Activated T-helper 17 cell treated with anti-CD3 and anti-CD28 coated beads, Interleukin-2, amount 50 U/mL, for 72 hours (primary cell): ENCODE data around the gene ACADS. TPM values are rescaled to one million over a fixed set of nuclear protein-coding genes. Genes with fewer than 3 reads are reported as not detected.

Experiments used
- ATAC-seq: fragments of 150-1000 bp; cut with Tn5 transposase; replicated peaks from 2 replicates; pipeline ENCODE4 v1.10.0; 2021; ENCODE audit warnings: mild to moderate bottlenecking, moderate library complexity
- H3K27ac Mint-ChIP-seq: one replicate; pipeline ENCODE4 v1.8.0; 2022; ENCODE audit warnings: mixed read lengths
- H3K27me3 Mint-ChIP-seq: one replicate; pipeline ENCODE4 v1.8.0; 2022; ENCODE audit warnings: mixed read lengths
- H3K36me3 Mint-ChIP-seq: one replicate; pipeline ENCODE4 v1.8.0; 2022; ENCODE audit warnings: low read depth, mild to moderate bottlenecking, mixed read lengths
- H3K4me1 Mint-ChIP-seq: one replicate; pipeline ENCODE4 v1.8.0; 2022; ENCODE audit warnings: mixed read lengths
- H3K4me3 Mint-ChIP-seq: one replicate; pipeline ENCODE4 v1.8.0; 2022; ENCODE audit warnings: mild to moderate bottlenecking, mixed read lengths
- H3K9me3 Mint-ChIP-seq: one replicate; pipeline ENCODE4 v1.8.0; 2022; ENCODE audit warnings: mixed read lengths
- total RNA-seq, 2 donors: library from RNA; stranded (reverse); gene quantifications; one replicate each; pipeline ENCODE4 v1.2.3, GENCODE V29; 2022

The ACADS gene
- total RNA-seq, 2 donors from 2014 or later = 13.2 to 16.2 TPM

GRCh38 chr12:120764816-120765215 lies 39.2 kb downstream of the ACADS start:
- Mint-ChIP-seq H3K9me3 (no peaks in the 10 kb centered on the region), H3K4me1 (peaks cover 5% of the 10 kb centered on the region), H3K27me3 (no peaks in the 10 kb centered on the region), H3K4me3 (no peak overlapping the region), H3K36me3 (peaks cover 94% of the 10 kb centered on the region), H3K27ac (no peak overlapping the region)
- no peak for ATAC-seq

GRCh38 chr12:120766566-120766965 lies 40.9 kb downstream of the ACADS start:
- no peak overlapping the region for H3K27ac Mint-ChIP-seq
- no peak for ATAC-seq
- no peaks in the 10 kb centered on the region for H3K27me3 Mint-ChIP-seq
- peaks cover 96% of the 10 kb centered on the region for H3K36me3 Mint-ChIP-seq
- no peak overlapping the region for H3K4me3 Mint-ChIP-seq
- no peaks in the 10 kb centered on the region for H3K9me3 Mint-ChIP-seq
- H3K4me1 Mint-ChIP-seq = peaks cover 6% of the 10 kb centered on the region

GRCh38 chr12:120767071-120768024 lies 41.7 kb downstream of the ACADS start:
- no peak for ATAC-seq
- H3K9me3 Mint-ChIP-seq = no peaks in the 10 kb centered on the region
- no peak overlapping the region for H3K27ac Mint-ChIP-seq
- peaks cover 6% of the 10 kb centered on the region for H3K4me1 Mint-ChIP-seq
- H3K4me3 Mint-ChIP-seq = no peak overlapping the region
- H3K27me3 Mint-ChIP-seq = no peaks in the 10 kb centered on the region
- H3K36me3 Mint-ChIP-seq = peaks cover 93% of the 10 kb centered on the region

GRCh38 chr12:120771097-120771496 lies 45.5 kb downstream of the ACADS start:
- H3K27me3 Mint-ChIP-seq = no peaks in the 10 kb centered on the region
- no peaks in the 10 kb centered on the region for H3K9me3 Mint-ChIP-seq
- peak overlapping the region; percentile 55 for H3K27ac Mint-ChIP-seq
- H3K4me1 Mint-ChIP-seq = peaks cover 10% of the 10 kb centered on the region
- H3K4me3 Mint-ChIP-seq = no peak overlapping the region
- no peak for ATAC-seq
- H3K36me3 Mint-ChIP-seq = peaks cover 63% of the 10 kb centered on the region

GRCh38 chr12:120774169-120774916 lies 48.7 kb downstream of the ACADS start:
- Mint-ChIP-seq H3K27me3 (no peaks in the 10 kb centered on the region), H3K4me1 (peaks cover 10% of the 10 kb centered on the region), H3K4me3 (no peak overlapping the region), H3K9me3 (no peaks in the 10 kb centered on the region), H3K27ac (peak overlapping the region; percentile 30), H3K36me3 (peaks cover 61% of the 10 kb centered on the region)
- peak; percentile 37 for ATAC-seq

- Mint-ChIP-seq H3K27ac (peak overlapping the region; percentile 29), H3K4me1 (peaks cover 4% of the 10 kb centered on the region), H3K4me3 (no peak overlapping the region), H3K9me3 (no peaks in the 10 kb centered on the region), H3K36me3 (peaks cover 49% of the 10 kb centered on the region), H3K27me3 (no peaks in the 10 kb centered on the region)
- ATAC-seq = no peak
Observed at GRCh38 chr12:120775862-120776552, 50.4 kb downstream of the ACADS start.

- ATAC-seq = peak; percentile 85
- H3K4me3 Mint-ChIP-seq = peak overlapping the region; percentile 7
- no peaks in the 10 kb centered on the region for H3K9me3 Mint-ChIP-seq
- peak overlapping the region; percentile 78 for H3K27ac Mint-ChIP-seq
- peaks cover 22% of the 10 kb centered on the region for H3K4me1 Mint-ChIP-seq
- H3K36me3 Mint-ChIP-seq = peaks cover 32% of the 10 kb centered on the region
- no peaks in the 10 kb centered on the region for H3K27me3 Mint-ChIP-seq
Observed at GRCh38 chr12:120783197-120783596, 57.6 kb downstream of the ACADS start.

- Mint-ChIP-seq H3K27ac (peak overlapping the region; percentile 78), H3K27me3 (no peaks in the 10 kb centered on the region), H3K9me3 (no peaks in the 10 kb centered on the region), H3K36me3 (peaks cover 23% of the 10 kb centered on the region), H3K4me1 (peaks cover 22% of the 10 kb centered on the region), H3K4me3 (peak overlapping the region; percentile 0)
- peak; percentile 78 for ATAC-seq
Observed at GRCh38 chr12:120784804-120785203, 59.2 kb downstream of the ACADS start.

GRCh38 chr12:120787889-120788288 lies 62.3 kb downstream of the ACADS start:
- H3K27ac Mint-ChIP-seq = no peak overlapping the region
- no peak overlapping the region for H3K4me3 Mint-ChIP-seq
- no peaks in the 10 kb centered on the region for H3K27me3 Mint-ChIP-seq
- no peaks in the 10 kb centered on the region for H3K9me3 Mint-ChIP-seq
- peaks cover 15% of the 10 kb centered on the region for H3K4me1 Mint-ChIP-seq
- H3K36me3 Mint-ChIP-seq = peaks cover 30% of the 10 kb centered on the region
- ATAC-seq = no peak

Other genes with a start within 250 kb of the ACADS start
- 100 to 1,000 TPM in 1 of 2 donors, 10 to 100 TPM in 1; 69.2 to 197 TPM for gene DYNLL1, start 229.7 kb upstream of the ACADS start, total RNA-seq
- 10 to 100 TPM; 17.2 to 21.8 TPM for gene COQ5, start 196.7 kb upstream of the ACADS start, total RNA-seq
- gene RNF10, start 191.5 kb upstream of the ACADS start, total RNA-seq = 100 to 1,000 TPM; 182 to 212 TPM
- 10 to 100 TPM; 29.9 to 41.5 TPM for gene POP5, start 144.4 kb upstream of the ACADS start, total RNA-seq
- 1 to 10 TPM in 1 of 2 donors, under 1 TPM in 1; 0.56 to 6.9 TPM for gene CABP1, start 85.2 kb upstream of the ACADS start, total RNA-seq
- 10 to 100 TPM; 58.6 to 90.5 TPM for gene MLEC, start 38.7 kb upstream of the ACADS start, total RNA-seq
- gene UNC119B, start 15.4 kb upstream of the ACADS start, total RNA-seq = 10 to 100 TPM; 23.8 to 31.1 TPM
- 10 to 100 TPM; 33.7 to 34.5 TPM for gene SPPL3, start 178.5 kb downstream of the ACADS start, total RNA-seq